Measurements from ENCODE around the gene CCDC85C.

DNA sequence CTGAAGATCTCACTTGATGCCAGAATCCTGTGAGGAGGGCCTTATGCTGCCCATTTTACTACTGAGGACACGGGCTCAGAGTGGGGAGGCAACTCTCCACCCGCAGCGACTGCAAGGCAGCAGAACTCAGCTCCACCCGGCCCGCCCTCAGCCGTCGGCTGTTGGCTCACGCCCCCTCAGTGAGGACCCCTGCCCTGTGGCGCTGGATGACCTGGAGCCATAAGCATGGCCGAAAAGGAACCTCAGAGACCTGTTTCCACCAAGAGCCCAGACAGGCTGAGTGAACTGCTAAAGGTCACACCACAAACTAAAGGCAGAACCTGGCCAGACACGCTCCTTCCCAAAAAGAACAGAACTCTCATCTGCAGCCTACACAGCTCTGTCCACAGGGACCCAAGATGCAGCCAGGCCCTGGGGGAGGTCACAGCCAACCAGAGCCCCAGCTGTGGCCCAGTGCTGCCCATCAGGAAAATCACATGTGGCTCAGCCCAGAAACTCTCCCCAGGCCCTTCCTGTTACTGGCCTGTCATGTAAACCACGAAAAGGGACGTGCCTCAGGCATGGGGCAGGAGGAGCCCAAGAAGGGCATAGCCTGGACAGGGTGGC lies 90.0 kb downstream of the CCDC85C start:
- TF ChIP-seq, protein P1, sequence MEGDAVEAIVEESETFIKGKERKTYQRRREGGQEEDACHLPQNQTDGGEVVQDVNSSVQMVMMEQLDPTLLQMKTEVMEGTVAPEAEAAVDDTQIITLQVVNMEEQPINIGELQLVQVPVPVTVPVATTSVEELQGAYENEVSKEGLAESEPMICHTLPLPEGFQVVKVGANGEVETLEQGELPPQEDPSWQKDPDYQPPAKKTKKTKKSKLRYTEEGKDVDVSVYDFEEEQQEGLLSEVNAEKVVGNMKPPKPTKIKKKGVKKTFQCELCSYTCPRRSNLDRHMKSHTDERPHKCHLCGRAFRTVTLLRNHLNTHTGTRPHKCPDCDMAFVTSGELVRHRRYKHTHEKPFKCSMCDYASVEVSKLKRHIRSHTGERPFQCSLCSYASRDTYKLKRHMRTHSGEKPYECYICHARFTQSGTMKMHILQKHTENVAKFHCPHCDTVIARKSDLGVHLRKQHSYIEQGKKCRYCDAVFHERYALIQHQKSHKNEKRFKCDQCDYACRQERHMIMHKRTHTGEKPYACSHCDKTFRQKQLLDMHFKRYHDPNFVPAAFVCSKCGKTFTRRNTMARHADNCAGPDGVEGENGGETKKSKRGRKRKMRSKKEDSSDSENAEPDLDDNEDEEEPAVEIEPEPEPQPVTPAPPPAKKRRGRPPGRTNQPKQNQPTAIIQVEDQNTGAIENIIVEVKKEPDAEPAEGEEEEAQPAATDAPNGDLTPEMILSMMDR (conservative IDR thresholded peaks at IDR 0.05; ENCODE audit: low read depth, low read length) = no peak
- TF ChIP-seq EZH2phosphoT487 (IDR thresholded peaks at IDR 0.05; ENCODE audit: borderline replicate concordance, low read length) = no peak
- no peak for TF ChIP-seq EZH2 (IDR thresholded peaks at IDR 0.05; ENCODE audit: low read length, unreplicated experiment)

All from PC-3 (cell line).